Ishikawa (cell line): ENCODE measurements around the gene PRLH.

Experiments used
- CEBPB ChIP-seq: IDR thresholded peaks from 2 replicates; pipeline ENCODE4 v1.6.1; 2012
- EGR1 ChIP-seq: IDR thresholded peaks from 2 replicates; pipeline ENCODE4 v1.6.1; 2012
- EP300 ChIP-seq: IDR thresholded peaks from 2 replicates; pipeline ENCODE4 v1.6.1; 2012; ENCODE audit warnings: borderline replicate concordance
- FOXM1 ChIP-seq: IDR thresholded peaks from 2 replicates; pipeline ENCODE4 v1.6.1; 2012; ENCODE audit warnings: low read depth, borderline replicate concordance
- NFIC ChIP-seq: IDR thresholded peaks from 2 replicates; pipeline ENCODE4 v1.6.1; 2012
- TCF12 ChIP-seq: IDR thresholded peaks from 2 replicates; pipeline ENCODE4 v1.6.1; 2012; ENCODE audit warnings: low read depth
- TF ChIP-seq, protein P1 (sequence below): IDR thresholded peaks from 2 replicates; pipeline ENCODE4 v1.6.1; 2012; ENCODE audit warnings: low read depth, mild to moderate bottlenecking
- TF ChIP-seq, protein P2 (sequence below): IDR thresholded peaks from 2 replicates; pipeline ENCODE4 v1.6.1; 2012

DNA sequence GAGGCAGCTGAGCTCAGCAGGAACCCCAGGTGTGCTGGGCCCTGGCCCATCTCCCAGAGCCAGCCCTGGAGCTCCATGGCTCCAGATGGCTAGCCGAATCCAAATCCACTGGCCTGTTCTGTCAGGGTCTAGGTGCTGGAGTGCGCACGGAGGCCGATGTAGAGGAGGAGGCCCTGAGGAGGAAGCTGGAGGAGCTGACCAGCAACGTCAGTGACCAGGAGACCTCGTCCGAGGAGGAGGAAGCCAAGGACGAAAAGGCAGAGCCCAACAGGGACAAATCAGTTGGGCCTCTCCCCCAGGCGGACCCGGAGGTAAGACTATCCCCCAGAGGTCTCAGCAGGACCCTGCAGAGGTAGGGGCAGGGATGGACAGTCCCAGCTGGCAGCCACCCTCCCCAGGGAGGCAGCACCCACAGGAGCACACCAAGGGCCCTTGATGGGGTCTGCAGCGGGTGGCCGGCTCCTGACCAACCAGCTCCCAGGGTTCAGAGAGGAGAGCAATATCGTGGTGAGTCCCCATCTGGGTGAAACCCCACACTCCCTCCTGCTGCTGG, 26.1 kb upstream of the PRLH start:
- no peak for TF ChIP-seq CEBPB
- TF ChIP-seq TCF12: no peak
- TF ChIP-seq FOXM1: no peak
- TF ChIP-seq, protein P1, sequence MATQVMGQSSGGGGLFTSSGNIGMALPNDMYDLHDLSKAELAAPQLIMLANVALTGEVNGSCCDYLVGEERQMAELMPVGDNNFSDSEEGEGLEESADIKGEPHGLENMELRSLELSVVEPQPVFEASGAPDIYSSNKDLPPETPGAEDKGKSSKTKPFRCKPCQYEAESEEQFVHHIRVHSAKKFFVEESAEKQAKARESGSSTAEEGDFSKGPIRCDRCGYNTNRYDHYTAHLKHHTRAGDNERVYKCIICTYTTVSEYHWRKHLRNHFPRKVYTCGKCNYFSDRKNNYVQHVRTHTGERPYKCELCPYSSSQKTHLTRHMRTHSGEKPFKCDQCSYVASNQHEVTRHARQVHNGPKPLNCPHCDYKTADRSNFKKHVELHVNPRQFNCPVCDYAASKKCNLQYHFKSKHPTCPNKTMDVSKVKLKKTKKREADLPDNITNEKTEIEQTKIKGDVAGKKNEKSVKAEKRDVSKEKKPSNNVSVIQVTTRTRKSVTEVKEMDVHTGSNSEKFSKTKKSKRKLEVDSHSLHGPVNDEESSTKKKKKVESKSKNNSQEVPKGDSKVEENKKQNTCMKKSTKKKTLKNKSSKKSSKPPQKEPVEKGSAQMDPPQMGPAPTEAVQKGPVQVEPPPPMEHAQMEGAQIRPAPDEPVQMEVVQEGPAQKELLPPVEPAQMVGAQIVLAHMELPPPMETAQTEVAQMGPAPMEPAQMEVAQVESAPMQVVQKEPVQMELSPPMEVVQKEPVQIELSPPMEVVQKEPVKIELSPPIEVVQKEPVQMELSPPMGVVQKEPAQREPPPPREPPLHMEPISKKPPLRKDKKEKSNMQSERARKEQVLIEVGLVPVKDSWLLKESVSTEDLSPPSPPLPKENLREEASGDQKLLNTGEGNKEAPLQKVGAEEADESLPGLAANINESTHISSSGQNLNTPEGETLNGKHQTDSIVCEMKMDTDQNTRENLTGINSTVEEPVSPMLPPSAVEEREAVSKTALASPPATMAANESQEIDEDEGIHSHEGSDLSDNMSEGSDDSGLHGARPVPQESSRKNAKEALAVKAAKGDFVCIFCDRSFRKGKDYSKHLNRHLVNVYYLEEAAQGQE: peak; percentile 34; the same call in 1 of the 2 replicates
- TF ChIP-seq, protein P2, sequence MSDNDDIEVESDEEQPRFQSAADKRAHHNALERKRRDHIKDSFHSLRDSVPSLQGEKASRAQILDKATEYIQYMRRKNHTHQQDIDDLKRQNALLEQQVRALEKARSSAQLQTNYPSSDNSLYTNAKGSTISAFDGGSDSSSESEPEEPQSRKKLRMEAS: no peak
- no peak for TF ChIP-seq EP300
- TF ChIP-seq EGR1: no peak
- no peak for TF ChIP-seq NFIC
